NCI-H146 treated with DMSO at 0.1 percent for 48 hours (cell line): ENCODE measurements around the gene GNG7.
"Not testable (repeated sequence)": the region's sequence is repeated elsewhere in the genome, so short reads cannot be mapped to it uniquely, and the experiment has no call there.

ENCODE experiments used
- DNase-seq: peaks from one replicate; lab custom pipeline; 2025; ENCODE audit not compliant: unreplicated experiment; lab: John Stamatoyannopoulos, UW

The GNG7 gene

DNA sequence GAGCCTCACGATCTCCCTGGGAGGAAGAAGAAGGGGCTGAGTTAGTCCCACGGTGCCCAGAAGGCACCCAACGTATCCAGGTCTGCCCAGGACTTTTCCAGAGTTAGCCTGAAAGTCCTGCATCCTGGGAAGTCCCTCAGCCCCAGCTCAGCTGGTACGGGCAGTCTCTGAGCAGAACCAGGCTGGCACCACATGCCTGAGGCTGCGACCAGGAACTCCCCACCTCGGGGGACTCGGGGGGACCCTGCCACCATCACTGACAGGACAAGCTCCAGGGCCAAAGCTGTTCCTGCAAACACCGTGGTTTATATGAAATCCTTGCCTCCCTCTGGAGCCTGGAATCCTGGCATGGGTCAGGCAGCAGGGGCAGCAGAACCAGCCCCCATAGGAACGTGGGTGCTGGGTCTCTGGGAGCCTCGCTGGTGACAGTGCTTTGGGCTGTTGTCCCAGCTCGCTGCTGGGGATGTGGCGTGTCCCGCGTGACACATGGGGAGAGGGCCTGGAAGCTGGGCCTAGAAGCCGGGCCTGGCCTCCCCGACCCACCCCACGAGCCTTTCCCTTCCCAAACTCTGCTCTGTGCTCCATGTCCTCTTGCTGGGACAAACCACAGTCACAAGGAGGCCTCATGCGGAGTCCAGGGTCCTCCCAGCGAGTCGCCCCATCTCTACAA lies 55.5 kb downstream of the GNG7 start:
- no peak for DNase-seq

DNA sequence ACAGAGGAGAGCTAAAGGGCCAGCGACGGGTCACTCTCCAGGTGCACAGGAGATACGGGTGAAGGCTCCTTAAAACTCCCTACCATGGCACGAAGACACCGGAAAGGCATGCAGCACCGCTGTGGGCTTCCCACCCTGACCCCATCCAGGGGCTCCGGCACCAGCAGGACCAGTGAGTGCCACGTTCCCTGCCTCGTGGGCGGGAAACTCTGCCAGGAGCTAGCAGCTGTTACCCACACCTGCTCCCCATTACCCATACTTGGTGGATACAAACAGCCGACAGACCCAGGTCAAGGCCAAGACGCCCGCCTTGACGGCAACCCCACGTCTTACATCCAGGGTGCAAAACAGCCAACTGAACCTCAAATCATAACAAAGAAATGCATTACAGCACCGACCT lies 56.7 kb downstream of the GNG7 start:
- no peak for DNase-seq

GRCh38 chr19:2643123-2643737 lies 59.3 kb downstream of the GNG7 start:
- DNase-seq: not testable (repeated sequence)

DNA sequence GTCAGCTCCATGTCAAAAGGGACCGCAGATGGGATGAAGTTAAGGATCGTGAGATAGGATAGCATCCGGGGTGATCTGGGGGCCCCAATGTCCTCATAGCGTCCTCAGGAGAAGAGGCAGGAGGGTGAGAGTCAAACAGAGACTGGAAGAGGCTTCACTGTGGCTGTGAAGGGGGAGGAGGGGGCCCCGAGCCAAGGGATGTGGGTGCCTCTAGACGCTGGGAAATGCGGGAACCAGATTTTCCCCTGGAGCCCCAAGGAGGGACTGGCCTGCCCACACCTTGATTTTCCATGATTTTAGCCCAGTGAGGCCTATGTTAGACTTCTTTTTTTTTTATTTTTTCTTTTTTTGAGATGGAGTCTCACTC lies 61.2 kb downstream of the GNG7 start:
- no peak for DNase-seq

GRCh38 chr19:2640563-2641331 lies 61.7 kb downstream of the GNG7 start:
- no peak for DNase-seq

DNA sequence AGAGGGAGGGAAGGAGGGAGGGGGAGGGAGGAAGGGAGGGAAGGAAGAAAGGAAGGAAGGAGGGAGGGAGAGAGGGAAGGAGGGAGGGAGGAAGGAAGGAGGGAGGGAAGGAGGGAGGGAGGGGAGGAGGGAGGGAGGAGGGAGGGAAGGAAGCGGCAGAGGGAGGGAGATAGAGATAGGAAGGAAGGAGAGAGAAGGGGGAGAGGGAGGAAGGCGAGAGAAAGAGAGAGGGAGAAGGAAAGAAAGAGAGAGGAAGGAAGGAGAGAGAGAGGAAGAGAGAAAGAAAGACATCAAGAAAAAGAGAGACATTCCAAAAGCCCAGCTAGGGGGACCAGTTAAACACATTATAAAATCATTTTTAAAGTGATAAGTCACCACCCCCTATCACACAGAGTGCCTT lies 62.5 kb downstream of the GNG7 start:
- no peak for DNase-seq

DNA sequence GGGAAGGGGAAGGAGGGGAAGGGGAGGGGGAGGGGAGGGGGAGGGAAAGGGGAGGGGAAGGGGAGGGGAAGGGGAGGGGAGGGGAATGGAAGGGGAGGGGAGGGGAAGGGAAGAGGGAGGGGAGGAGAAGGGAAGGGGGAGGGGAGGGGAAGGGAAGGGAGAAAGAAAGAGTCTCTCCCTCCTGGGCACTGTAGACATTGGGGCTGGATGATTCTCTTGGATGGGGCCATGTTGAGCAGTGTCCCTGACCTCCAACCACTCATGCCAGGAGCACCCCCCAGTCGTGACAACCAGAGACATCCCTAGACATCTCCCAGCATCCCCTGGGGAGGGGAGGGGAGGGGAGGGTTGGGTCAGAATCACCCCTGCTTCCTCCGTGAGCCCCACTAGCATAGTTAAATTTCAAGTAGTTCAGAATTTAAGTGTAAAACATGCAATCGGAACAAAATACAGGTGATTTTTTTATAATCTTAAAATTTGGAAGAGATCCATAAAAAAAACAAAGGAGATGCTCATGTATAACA lies 64.0 kb downstream of the GNG7 start:
- DNase-seq: no peak

- DNase-seq: no peak
These were observed 65.4 kb downstream of the GNG7 start for GRCh38 chr19:2636897-2637683.

GRCh38 chr19:2636141-2636896 lies 66.2 kb downstream of the GNG7 start:
- DNase-seq: no peak

GRCh38 chr19:2634960-2635359 lies 67.5 kb downstream of the GNG7 start:
- no peak for DNase-seq

GRCh38 chr19:2634228-2634951 lies 68.1 kb downstream of the GNG7 start:
- no peak for DNase-seq

DNA sequence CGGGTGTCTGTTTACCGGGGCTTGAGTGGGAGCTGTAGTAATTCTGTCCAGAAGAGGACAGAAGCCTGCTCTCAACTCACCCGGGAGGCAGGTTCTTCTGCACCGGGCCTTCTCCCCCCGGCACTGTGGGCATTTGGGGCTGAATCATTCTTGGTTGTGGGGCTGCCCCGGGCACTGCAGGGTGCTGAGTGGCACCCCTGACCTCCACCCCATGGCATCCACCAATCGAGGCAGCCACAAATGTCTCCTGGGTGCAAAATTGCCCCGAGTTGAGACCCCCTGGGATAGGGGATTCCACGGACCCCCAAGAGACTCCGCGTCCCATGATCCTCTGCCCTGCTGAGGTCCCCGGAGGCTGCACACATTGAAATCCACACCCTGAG lies 68.8 kb downstream of the GNG7 start:
- DNase-seq: no peak

DNA sequence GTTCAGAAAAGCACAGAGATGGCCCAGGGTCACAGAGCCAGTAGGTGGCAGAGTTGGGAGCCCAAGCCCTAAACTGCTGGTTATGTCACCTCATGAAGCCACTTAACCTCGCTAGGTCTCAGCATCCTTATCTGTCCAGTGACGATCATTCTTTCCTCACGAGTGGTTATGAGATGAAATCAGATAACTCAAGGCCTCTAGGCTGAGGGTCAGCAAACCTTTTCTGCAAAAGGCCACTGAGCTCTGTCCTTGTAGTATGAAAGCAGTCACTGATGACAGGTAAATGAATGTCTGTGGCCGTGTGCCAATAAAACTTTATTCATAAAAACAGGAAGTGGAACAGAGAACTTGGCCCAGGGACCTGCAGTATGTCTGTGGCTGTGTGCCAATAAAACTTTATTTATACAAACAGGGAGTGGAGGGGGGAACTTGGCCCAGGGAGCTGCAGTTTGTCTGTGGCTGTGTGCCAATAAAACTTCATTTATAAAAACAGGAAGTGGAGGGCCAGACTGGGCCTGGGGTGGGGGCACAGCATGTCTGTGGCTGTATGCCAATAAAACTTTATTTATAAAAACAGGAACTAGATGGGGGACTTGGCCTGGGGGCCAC lies 71.2 kb downstream of the GNG7 start:
- DNase-seq: no peak

DNA sequence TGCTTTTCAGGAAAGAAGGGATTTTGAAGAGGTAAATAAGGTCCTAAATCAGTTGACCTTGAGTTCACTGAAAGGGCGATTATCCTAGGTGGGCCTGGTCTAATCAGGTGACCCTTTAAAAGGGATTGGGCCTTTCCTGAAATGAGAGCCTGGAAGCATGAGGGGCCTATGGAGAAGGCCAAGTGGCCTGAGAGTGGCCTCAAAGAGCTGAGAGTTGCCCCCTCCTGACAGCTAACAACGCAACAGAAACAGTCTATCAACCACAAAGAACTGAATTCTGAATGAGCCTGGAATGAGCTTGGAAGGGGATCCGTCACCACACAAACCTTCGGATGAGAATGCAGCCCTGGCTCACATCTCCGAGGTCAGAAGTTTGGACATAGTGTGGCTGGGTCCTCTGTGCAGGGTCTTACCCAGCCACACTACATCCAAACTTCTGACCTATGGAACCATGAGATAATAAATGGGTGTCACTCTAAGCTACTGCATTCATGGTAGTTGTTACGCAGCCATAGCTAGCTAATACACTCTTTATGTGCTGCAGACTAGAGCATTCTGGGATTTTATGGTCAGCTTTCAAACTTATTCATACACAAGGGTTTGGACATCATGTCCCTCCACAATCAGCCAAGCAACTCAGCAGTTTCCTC lies 72.0 kb downstream of the GNG7 start:
- DNase-seq: no peak

DNA sequence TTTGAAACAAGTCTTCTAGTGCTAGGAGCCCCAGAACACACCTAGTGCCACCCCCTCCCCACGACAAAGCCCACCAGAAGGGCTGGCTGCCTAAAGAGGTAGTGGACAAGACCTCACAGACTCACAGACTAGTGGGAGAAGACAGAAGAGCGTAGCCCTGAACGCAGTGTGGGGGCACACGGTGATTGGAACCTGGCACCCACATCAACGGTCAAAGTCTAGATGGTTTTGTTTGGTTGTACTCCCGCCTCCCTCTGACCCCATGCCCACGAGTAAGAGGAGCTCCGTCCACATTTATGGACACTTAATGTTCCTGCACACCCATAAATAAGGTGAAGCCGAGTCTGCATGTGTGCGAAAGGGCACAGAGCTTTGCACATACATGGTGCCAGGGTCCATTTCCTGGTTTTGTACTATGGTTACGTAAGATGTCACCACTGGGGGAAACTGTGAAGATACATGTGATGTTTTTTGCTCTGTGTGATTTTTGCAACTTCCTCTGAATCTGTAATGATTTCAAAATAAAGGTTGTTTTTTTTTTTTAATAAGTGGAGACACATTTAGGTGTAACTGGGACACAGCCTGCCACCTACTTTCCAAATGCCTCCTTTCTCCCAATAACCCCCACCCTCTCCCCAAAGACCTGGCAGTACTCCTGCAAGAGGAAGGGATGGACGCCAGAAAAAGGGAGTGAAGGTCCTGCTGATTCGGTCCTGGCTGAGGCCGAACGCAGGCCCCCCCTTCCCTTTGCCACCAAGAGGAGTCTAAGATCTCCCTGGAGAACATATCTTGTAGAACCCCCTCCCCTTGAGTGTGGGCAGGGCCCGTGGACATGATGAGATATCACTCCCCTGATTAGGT lies 72.8 kb downstream of the GNG7 start:
- no peak for DNase-seq

- no peak for DNase-seq
These were observed 73.9 kb downstream of the GNG7 start for GRCh38 chr19:2628597-2628996.

DNA sequence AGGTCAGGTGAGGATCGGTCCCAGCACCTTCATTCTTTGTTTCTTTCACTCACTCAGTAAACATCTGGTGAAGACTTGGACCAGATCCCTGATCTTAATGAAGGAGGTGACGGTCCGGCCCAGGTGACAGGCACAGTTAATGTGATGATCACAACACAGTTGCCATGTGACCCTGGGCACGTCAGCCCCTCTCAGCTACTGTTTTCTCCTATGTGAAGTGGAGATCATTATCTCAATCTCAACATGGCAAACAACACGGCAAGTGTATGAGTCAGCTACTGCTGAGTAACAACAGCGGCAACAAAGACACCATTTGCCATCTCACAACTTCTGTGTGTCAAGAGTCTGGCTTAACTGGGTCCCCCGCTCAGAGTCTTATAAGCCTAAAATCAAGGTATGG lies 74.6 kb downstream of the GNG7 start:
- DNase-seq: no peak

DNA sequence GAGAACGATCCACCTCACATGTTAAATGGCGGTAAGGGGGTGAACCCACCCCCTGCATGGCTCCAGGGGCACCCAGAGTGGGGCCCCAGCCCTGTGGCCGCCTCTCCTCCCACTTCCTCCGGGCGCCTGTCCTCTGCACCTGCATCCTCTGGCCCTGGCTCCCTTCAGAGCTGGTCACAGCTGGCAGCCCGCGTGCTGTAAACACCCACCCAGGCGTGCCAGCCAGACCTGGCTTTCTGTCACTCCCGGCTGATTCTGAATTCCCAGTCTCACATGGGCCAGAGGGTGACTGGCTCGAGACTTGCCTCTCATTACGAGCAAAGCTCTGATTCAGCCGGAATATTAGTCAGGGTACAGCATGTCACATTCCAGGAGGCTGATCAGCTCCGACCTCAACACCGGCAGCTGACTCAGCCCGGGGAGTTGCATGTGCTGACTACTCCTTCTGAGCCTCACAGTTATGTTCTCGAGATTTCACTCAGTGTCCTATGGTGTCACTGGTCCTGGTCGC lies 75.1 kb downstream of the GNG7 start:
- no peak for DNase-seq
